Measurements from ENCODE around the gene C6orf141.
"Not testable (repeated sequence)": the region's sequence is repeated elsewhere in the genome, so short reads cannot be mapped to it uniquely, and the experiment has no call there.

Gene C6orf141

DNA sequence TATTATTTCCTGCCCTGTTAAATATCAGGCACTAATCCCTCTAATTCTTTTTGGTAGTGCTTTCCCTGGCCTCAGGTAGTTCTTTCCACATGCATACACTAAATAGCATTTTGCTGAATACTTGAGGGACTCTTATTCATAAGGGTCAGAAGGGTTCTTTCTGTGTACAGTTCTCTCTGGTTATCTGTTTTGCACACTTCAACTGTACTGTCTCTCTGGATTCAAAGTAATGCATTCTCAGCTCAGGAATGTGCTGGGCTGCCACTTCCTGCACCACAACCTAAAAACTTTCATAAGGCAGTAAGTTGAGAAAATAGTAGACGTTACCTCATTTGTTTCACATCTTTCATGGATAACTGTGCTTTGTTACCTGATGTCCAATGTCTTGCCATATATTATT is 32.1 kb downstream of the C6orf141 start:
- H3K36me3 ChIP-seq (ENCODE audit: control insufficient read depth in 1 of 2, insufficient read depth in 2 of 2, low read length in 2 of 2): no peaks in the 10 kb centered on the region
- H3K27ac ChIP-seq (ENCODE audit: low read length): no peak overlapping the region
- no peaks in the 10 kb centered on the region for H3K27me3 ChIP-seq (ENCODE audit: low read depth, low read length)
- H3K4me3 ChIP-seq (ENCODE audit: low read depth in 1 of 2, low read length in 2 of 2): no peak overlapping the region
- no peaks in the 10 kb centered on the region for H3K4me1 ChIP-seq (ENCODE audit: control insufficient read depth in 1 of 2, insufficient read depth in 2 of 2, low read length in 2 of 2)
- H3K9me3 ChIP-seq (ENCODE audit: control insufficient read depth in 1 of 2, low read length in 2 of 2): no peaks in the 10 kb centered on the region

GRCh38 chr6:49587262-49587661 is 36.8 kb downstream of the C6orf141 start:
- not testable (repeated sequence) for H3K4me1 ChIP-seq (ENCODE audit: control insufficient read depth in 1 of 2, insufficient read depth in 2 of 2, low read length in 2 of 2); H3K36me3 ChIP-seq (ENCODE audit: control insufficient read depth in 1 of 2, insufficient read depth in 2 of 2, low read length in 2 of 2); H3K27ac ChIP-seq (ENCODE audit: low read length); H3K4me3 ChIP-seq (ENCODE audit: low read depth in 1 of 2, low read length in 2 of 2); H3K27me3 ChIP-seq (ENCODE audit: low read depth, low read length); H3K9me3 ChIP-seq (ENCODE audit: control insufficient read depth in 1 of 2, low read length in 2 of 2)
